Type B pancreatic cell (in vitro differentiated cells): ENCODE results near the gene TRIM52. TPM values are rescaled to one million over a fixed set of nuclear protein-coding genes. Genes with fewer than 3 reads are reported as not detected.
A peak's percentile ranks its signal among the peaks of the same experiment; 100 is the strongest.

Experiments used
- DNase-seq: peaks from one replicate; pipeline ENCODE4 v3.0.0; 2021; ENCODE audit warnings: mixed read lengths; ENCODE audit not compliant: unreplicated experiment; ENCODE audit errors: extremely low spot score
- H3K27ac Mint-ChIP-seq: 2 replicates; pipeline ENCODE4 v1.8.0; 2021; ENCODE audit warnings: mild to moderate bottlenecking, mixed read lengths
- H3K27me3 Mint-ChIP-seq: 2 replicates; pipeline ENCODE4 v1.8.0; 2021; ENCODE audit warnings: mixed read lengths
- H3K36me3 Mint-ChIP-seq: 2 replicates; pipeline ENCODE4 v1.8.0; 2021; ENCODE audit warnings: mixed read lengths
- H3K4me1 Mint-ChIP-seq: one replicate; pipeline ENCODE4 v1.8.0; 2021; ENCODE audit warnings: mixed read lengths; ENCODE audit not compliant: unreplicated experiment
- H3K4me3 Mint-ChIP-seq: 2 replicates; pipeline ENCODE4 v1.8.0; 2021; ENCODE audit warnings: mild to moderate bottlenecking, mixed read lengths
- H3K9me3 Mint-ChIP-seq: 2 replicates; pipeline ENCODE4 v1.8.0; 2021; ENCODE audit warnings: mixed read lengths
- microRNA-seq: library from miRNA; unstranded; fragments of <30 nt; microRNA quantifications from one replicate; pipeline ENCODE4, GENCODE V29; 2020
- total RNA-seq: library from RNA; stranded (reverse); gene quantifications from 2 replicates; pipeline ENCODE4 v1.2.1, GENCODE V29; 2021; ENCODE audit warnings: low replicate concordance
- TF ChIP-seq, protein P1 (sequence below): fragments of 200-600 bp; sonication (generic); conservative IDR thresholded peaks from 2 replicates; pipeline ENCODE4 v1.5.0; 2021; ENCODE audit warnings: antibody characterized with exemption, mild to moderate bottlenecking

Gene TRIM52
- total RNA-seq, 1 donor from 2014 or later: 14.1 TPM

DNA sequence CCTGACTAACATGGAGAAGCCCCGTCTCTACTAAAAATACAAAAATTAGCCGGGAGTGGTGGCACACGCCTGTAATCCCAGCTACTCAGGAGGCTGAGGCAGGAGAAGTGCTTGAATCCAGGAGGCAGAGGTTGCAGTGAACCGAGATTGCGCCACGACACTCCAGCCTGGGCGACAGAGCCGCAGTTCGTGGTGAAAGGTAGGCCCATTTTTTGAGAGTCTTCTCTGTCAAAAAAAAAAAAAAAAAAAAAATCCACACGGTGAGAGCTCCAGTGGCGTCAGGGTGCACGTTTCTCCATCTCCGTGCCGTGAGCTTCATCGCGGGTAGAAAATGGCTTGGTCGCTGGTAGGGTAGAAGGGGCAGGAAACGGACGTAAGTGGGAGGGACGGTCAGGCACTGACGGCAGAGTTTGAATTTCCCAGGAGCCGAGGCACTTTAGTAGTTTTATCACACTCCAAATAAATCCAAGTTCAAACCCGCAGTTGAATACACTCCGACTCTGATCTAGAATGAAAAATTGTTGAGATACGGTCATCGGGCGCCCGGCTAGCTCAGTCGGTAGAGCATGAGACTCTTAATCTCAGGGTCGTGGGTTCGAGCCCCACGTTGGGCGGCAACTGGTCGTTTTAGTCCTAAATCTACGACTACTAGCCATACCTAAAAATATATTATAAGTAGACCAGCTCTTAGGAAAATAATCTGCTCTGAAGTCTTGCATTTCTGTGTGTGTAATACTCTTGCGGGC, 53.6 kb downstream of the TRIM52 start:
- peak overlapping the region; percentile 98 for H3K4me3 Mint-ChIP-seq
- DNase-seq: no peak
- no peaks in the 10 kb centered on the region for H3K9me3 Mint-ChIP-seq
- H3K27ac Mint-ChIP-seq: peak overlapping the region; percentile 99
- H3K27me3 Mint-ChIP-seq: peaks cover 57% of the 10 kb centered on the region
- TF ChIP-seq, protein P1, sequence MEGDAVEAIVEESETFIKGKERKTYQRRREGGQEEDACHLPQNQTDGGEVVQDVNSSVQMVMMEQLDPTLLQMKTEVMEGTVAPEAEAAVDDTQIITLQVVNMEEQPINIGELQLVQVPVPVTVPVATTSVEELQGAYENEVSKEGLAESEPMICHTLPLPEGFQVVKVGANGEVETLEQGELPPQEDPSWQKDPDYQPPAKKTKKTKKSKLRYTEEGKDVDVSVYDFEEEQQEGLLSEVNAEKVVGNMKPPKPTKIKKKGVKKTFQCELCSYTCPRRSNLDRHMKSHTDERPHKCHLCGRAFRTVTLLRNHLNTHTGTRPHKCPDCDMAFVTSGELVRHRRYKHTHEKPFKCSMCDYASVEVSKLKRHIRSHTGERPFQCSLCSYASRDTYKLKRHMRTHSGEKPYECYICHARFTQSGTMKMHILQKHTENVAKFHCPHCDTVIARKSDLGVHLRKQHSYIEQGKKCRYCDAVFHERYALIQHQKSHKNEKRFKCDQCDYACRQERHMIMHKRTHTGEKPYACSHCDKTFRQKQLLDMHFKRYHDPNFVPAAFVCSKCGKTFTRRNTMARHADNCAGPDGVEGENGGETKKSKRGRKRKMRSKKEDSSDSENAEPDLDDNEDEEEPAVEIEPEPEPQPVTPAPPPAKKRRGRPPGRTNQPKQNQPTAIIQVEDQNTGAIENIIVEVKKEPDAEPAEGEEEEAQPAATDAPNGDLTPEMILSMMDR: no peak
- H3K36me3 Mint-ChIP-seq: no peaks in the 10 kb centered on the region
- peaks cover 15% of the 10 kb centered on the region for H3K4me1 Mint-ChIP-seq

DNA sequence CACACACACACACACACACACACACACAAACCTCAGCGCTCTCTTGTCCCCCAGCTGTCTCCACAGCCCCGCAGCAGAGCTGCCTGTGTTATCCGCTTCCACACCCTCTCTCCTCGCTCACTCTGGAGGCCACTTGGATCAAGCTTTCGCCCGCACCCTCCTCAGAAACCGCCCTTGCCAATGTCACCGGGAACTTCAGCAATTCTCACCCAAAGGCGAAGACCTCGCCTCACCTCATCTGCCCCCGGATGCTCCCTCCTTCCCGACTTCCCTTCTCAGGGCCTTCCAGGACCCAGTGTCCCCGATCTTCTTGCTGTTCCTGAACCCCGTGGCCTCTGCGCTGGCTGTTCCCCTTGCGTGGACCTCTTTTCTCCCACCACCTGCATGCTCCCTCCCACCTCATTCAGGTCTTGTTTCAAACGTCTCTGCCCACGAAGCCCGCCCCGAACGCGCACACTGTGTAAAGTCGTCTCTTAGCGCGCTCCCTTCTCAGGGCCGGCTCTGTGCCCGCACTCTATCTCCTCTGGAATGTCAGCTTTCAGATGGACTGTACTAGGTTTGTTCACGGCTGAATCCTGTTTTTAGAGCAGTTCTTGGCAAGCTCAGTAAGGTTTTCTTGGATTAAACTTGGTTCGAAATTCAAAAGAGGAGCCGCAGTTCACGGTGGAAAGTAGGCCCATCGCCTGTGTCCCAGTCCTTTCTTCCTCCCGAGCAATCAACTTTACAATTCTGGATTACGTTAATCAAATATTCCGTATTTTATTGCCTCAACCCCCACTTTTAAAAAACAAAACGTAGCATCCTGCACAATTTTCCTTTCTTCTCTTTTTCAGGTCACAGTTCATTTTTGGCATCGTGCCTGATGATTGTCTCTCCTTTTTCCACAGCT, 54.9 kb downstream of the TRIM52 start:
- Mint-ChIP-seq H3K4me1 (peaks cover 15% of the 10 kb centered on the region), H3K27ac (peak overlapping the region; percentile 99), H3K4me3 (peak overlapping the region; percentile 98), H3K36me3 (no peaks in the 10 kb centered on the region), H3K9me3 (no peaks in the 10 kb centered on the region), H3K27me3 (peaks cover 59% of the 10 kb centered on the region)
- TF ChIP-seq, protein P1: no peak
- no peak for DNase-seq

Small RNA genes within 50 kb of the gene (microRNA-seq; reads per million reads assigned to microRNA genes)
- gene MIR4638: not detected

Other genes with a start within 250 kb of the TRIM52 start
- gene BTNL9, start 220.9 kb downstream of the TRIM52 start, total RNA-seq: 0.19 and 0.39 TPM in 2 replicates
- not detected in 2 replicates for gene OR2V1, start 130.0 kb downstream of the TRIM52 start, total RNA-seq
- not detected in 2 replicates for gene OR2V2, start 113.6 kb downstream of the TRIM52 start, total RNA-seq
- 0.58 and 0.76 TPM in 2 replicates for gene TRIM7, start 55.9 kb downstream of the TRIM52 start, total RNA-seq
- gene TRIM41, start 37.9 kb downstream of the TRIM52 start, total RNA-seq: 22.1 and 31.2 TPM in 2 replicates
- gene RACK1, start 17.2 kb downstream of the TRIM52 start, total RNA-seq: 1,864 and 2,055 TPM in 2 replicates
- gene OR4F3, start 106.1 kb upstream of the TRIM52 start, total RNA-seq: not detected in 2 replicates